Endothelial cell of umbilical vein (primary cell): ENCODE data around the gene SSH2.

Source experiments
- POLR2A ChIP-seq: IDR thresholded peaks from 2 replicates; pipeline ENCODE4 v1.6.1; 2012; ENCODE audit warnings: low read depth, mild to moderate bottlenecking, control low read depth, low read length
- TF ChIP-seq, protein P1 (sequence below), 2 donors: IDR thresholded peaks; 1 replicate in 1 of 2; 2 replicates in 1 of 2; pipeline ENCODE4 v1.5.1; 2011; ENCODE audit warnings: low read length in 2 of 2, mild to moderate bottlenecking in 2 of 2, moderate library complexity in 2 of 2, control low read depth in 1 of 2, inconsistent platforms in 1 of 2, low read depth in 1 of 2; ENCODE audit not compliant: insufficient read depth in 1 of 2; ENCODE audit errors: extremely low read depth in 1 of 2
- TF ChIP-seq, protein P2 (sequence below): IDR thresholded peaks from 2 replicates; pipeline ENCODE4 v1.6.1; 2011; ENCODE audit not compliant: insufficient read depth, insufficient read length

DNA sequence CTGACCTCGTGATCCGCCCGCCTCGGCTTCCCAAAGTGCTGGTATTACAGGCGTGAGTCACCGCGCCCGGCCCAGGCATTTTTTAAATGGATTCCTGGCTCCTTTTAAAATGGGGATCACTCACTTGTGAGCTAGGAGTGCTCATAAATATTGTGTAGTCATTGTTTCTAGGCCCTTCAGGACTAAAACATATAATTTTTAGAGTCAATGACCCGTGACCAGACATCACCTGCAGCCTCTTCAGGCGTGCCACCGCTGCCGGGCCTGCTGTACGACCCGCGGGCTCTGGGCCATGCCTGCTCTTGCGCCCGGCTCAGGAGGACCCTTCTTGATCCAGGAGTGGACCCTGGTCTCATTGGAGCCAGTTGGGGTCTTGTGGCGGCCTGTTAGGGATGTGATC is 42.2 kb upstream of the SSH2 start:
- TF ChIP-seq, protein P1, sequence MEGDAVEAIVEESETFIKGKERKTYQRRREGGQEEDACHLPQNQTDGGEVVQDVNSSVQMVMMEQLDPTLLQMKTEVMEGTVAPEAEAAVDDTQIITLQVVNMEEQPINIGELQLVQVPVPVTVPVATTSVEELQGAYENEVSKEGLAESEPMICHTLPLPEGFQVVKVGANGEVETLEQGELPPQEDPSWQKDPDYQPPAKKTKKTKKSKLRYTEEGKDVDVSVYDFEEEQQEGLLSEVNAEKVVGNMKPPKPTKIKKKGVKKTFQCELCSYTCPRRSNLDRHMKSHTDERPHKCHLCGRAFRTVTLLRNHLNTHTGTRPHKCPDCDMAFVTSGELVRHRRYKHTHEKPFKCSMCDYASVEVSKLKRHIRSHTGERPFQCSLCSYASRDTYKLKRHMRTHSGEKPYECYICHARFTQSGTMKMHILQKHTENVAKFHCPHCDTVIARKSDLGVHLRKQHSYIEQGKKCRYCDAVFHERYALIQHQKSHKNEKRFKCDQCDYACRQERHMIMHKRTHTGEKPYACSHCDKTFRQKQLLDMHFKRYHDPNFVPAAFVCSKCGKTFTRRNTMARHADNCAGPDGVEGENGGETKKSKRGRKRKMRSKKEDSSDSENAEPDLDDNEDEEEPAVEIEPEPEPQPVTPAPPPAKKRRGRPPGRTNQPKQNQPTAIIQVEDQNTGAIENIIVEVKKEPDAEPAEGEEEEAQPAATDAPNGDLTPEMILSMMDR (IDR thresholded peaks at IDR 0.05; ENCODE audit: extremely low read depth in 1 of 2, insufficient read depth in 1 of 2, low read depth in 1 of 2, low read length in 2 of 2): no peak
- TF ChIP-seq, protein P2, sequence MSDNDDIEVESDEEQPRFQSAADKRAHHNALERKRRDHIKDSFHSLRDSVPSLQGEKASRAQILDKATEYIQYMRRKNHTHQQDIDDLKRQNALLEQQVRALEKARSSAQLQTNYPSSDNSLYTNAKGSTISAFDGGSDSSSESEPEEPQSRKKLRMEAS: no peak
- no peak for TF ChIP-seq POLR2A
